NCI-H345 treated with DMSO at 0.1 percent for 48 hours (cell line): ENCODE data around the gene IL31.
"Not testable (repeated sequence)": the region's sequence is repeated elsewhere in the genome, so short reads cannot be mapped to it uniquely, and the experiment has no call there.

ENCODE experiments used
- DNase-seq: peaks from one replicate; lab custom pipeline; 2025; ENCODE audit not compliant: unreplicated experiment; lab: John Stamatoyannopoulos, UW

IL31 gene

GRCh38 chr12:122192441-122192840 is 18.4 kb upstream of the IL31 start:
- DNase-seq, result no peak

GRCh38 chr12:122190842-122191668 is 17.0 kb upstream of the IL31 start:
- DNase-seq, result no peak

GRCh38 chr12:122189626-122190475 is 15.8 kb upstream of the IL31 start:
- DNase-seq, result no peak

- no peak for DNase-seq
These were observed 13.4 kb upstream of the IL31 start for GRCh38 chr12:122187466-122187865.

- DNase-seq, result no peak
These were observed 11.6 kb upstream of the IL31 start for GRCh38 chr12:122185494-122186082.

- no peak for DNase-seq
These were observed 11.1 kb upstream of the IL31 start for GRCh38 chr12:122185079-122185478.

GRCh38 chr12:122184517-122184916 is 10.5 kb upstream of the IL31 start:
- no peak for DNase-seq

GRCh38 chr12:122183588-122183940 is 9.5 kb upstream of the IL31 start:
- DNase-seq, result no peak

- no peak for DNase-seq
These were observed 9.0 kb upstream of the IL31 start, which contains the start of gene LRRC43 for GRCh38 chr12:122182887-122183587. Gene LRRC43 (plus strand): TSS chr12:122183123. CDS start chr12:122183145, 22 bp downstream.

GRCh38 chr12:122176473-122176872 is 2.5 kb upstream of the IL31 start:
- DNase-seq, result not testable (repeated sequence)

- no peak for DNase-seq
These were observed 1.6 kb downstream of the IL31 start for GRCh38 chr12:122172262-122172939.

GRCh38 chr12:122171399-122171798 is 2.6 kb downstream of the IL31 start:
- DNase-seq, result no peak

- DNase-seq, result no peak
These were observed 5.5 kb downstream of the IL31 start for GRCh38 chr12:122168492-122168891.

GRCh38 chr12:122167356-122167925 is 6.6 kb downstream of the IL31 start:
- DNase-seq, result no peak

- no peak for DNase-seq
These were observed 7.3 kb downstream of the IL31 start for GRCh38 chr12:122166422-122167349.

GRCh38 chr12:122162976-122163375 is 11.0 kb downstream of the IL31 start:
- DNase-seq, result no peak

GRCh38 chr12:122161682-122162081 is 12.3 kb downstream of the IL31 start:
- no peak for DNase-seq

GRCh38 chr12:122160761-122161160 is 13.3 kb downstream of the IL31 start:
- no peak for DNase-seq

- no peak for DNase-seq
These were observed 14.1 kb downstream of the IL31 start for GRCh38 chr12:122159882-122160281.
